Neural cell (in vitro differentiated cells): ENCODE measurements around the gene CIB4.

Experiments
- CTCF ChIP-seq: fragments of 450-650 bp; IDR thresholded peaks from 2 replicates; pipeline ENCODE4 v1.5.1; 2014; ENCODE audit warnings: antibody characterized with exemption, mild to moderate bottlenecking, moderate library complexity; ENCODE audit not compliant: poor library complexity, severe bottlenecking
- TAF1 ChIP-seq: IDR thresholded peaks from 2 replicates; pipeline ENCODE4 v1.6.1; 2012; ENCODE audit warnings: low read depth

- TF ChIP-seq TAF1 (no peak), CTCF (no peak)
These were observed 57.7 kb downstream of the CIB4 start for GRCh38 chr2:26583381-26583911.
